Spleen (tissue), 7 donors: ENCODE results near the gene ATP10B.

Experiments used
- CTCF ChIP-seq, 11 experiments: fragments of 200-600 bp in 7 of 11; fragments of 450-650 bp in 4 of 11; sonication (generic) in 4 of 11; IDR thresholded peaks in 8 of 11; conservative IDR thresholded peaks in 3 of 11; 1 replicate in 7 of 11; 2 replicates in 4 of 11; pipeline versions ENCODE4 v1.4.0 to v1.8.0; 2016 to 2021; ENCODE audit warnings: antibody characterized with exemption in 11 of 11, inconsistent platforms in 4 of 11, mild to moderate bottlenecking in 1 of 11
- POLR2A ChIP-seq, 3 donors: fragments of 450-650 bp; IDR thresholded peaks; one replicate each; pipeline ENCODE4 v1.5.1; 2017; ENCODE audit warnings: antibody characterized with exemption in 3 of 3, mild to moderate bottlenecking in 1 of 3
- POLR2AphosphoS5 ChIP-seq, 3 donors: sonication (generic); formaldehyde crosslinking; IDR thresholded peaks; one replicate each; pipeline ENCODE4 v1.5.1; 2017; ENCODE audit warnings: antibody characterized with exemption in 3 of 3
- donor health status: DM: no; HTN: no; CAD: no; lungs with moderate emphysema.
- donor health status: DM: no; HTN: no; CAD: no.
- donor health status: DM: no; HTN: no; CAD: no.

GRCh38 chr5:160537116-160537515 lies 314.9 kb downstream of the ATP10B start:
- TF ChIP-seq CTCF (IDR thresholded peaks at IDR 0.05 in 8 of 11, conservative IDR thresholded peaks at IDR 0.05 in 3 of 11) (no peak), POLR2AphosphoS5 (IDR thresholded peaks at IDR 0.05) (no peak), POLR2A (IDR thresholded peaks at IDR 0.05) (no peak)
